Tibial nerve (tissue), 4 donors: ENCODE data around the gene WDR48. TPM values are rescaled to one million over a fixed set of nuclear protein-coding genes. Genes with fewer than 3 reads are reported as not detected.
A peak's percentile ranks its signal among the peaks of the same experiment; 100 is the strongest.

Experiments used
- DNase-seq, 2 donors: peaks; one replicate each; pipeline ENCODE4 v3.0.0-alpha.2; 2019; ENCODE audit warnings: low spot score in 2 of 2
- H3K27ac ChIP-seq, 4 donors: fragments of 200-600 bp; sonication (generic) in 3 of 4; one replicate each; pipeline ENCODE4 v1.5.1; 2017 to 2019; ENCODE audit warnings: mild to moderate bottlenecking in 1 of 4
- H3K27me3 ChIP-seq, 2 donors: fragments of 200-600 bp; sonication (generic) in 1 of 2; one replicate each; pipeline versions ENCODE4 v1.5.1 to v1.6.0; 2017 to 2019
- H3K36me3 ChIP-seq, 3 donors: fragments of 200-600 bp; sonication (generic); one replicate each; pipeline ENCODE4 v1.5.1; 2018 to 2019
- H3K4me1 ChIP-seq, 4 donors: fragments of 200-600 bp; sonication (generic) in 3 of 4; one replicate each; pipeline ENCODE4 v1.5.1; 2017 to 2019
- H3K4me3 ChIP-seq, 4 donors: fragments of 200-600 bp; sonication (generic) in 3 of 4; one replicate each; pipeline ENCODE4 v1.5.1; 2017 to 2019; ENCODE audit warnings: mild to moderate bottlenecking in 1 of 4, moderate library complexity in 1 of 4
- H3K9me3 ChIP-seq, 4 donors: fragments of 200-600 bp; sonication (generic) in 3 of 4; one replicate each; pipeline ENCODE4 v1.5.1; 2017 to 2019
- CTCF ChIP-seq, 5 experiments: fragments of 200-600 bp in 3 of 5; fragments of 450-650 bp in 2 of 5; sonication (generic) in 3 of 5; IDR thresholded peaks; one replicate each; pipeline ENCODE4 v1.5.1; 2016 to 2019; ENCODE audit warnings: antibody characterized with exemption in 5 of 5, mild to moderate bottlenecking in 3 of 5, moderate library complexity in 2 of 5
- EP300 ChIP-seq, 2 donors: sonication (generic); formaldehyde crosslinking; IDR thresholded peaks; one replicate each; pipeline ENCODE4 v1.6.1; 2017; ENCODE audit warnings: antibody characterized with exemption in 2 of 2, mild to moderate bottlenecking in 1 of 2
- POLR2A ChIP-seq, 2 donors: fragments of 450-650 bp; IDR thresholded peaks; one replicate each; pipeline ENCODE4 v1.6.1; 2017; ENCODE audit warnings: antibody characterized with exemption in 2 of 2, mild to moderate bottlenecking in 2 of 2, moderate library complexity in 2 of 2
- WGBS, 2 donors: methylation state at CpG; one replicate each; pipeline ENCODE4 v1.1.5; 2018; 5-methylcytosine and 5-hydroxymethylcytosine counted together
- total RNA-seq, 4 donors: library from RNA; depleted of rRNA; stranded (reverse); fragments of >200 nt; gene quantifications; one replicate each; pipeline ENCODE4 v1.1.0, GENCODE V29; 2016

The WDR48 gene
- total RNA-seq, 4 donors from 2014 or later = 25.2 to 42.6 (median 36.5) TPM

GRCh38 chr3:39103324-39103693 lies 51.5 kb downstream of the WDR48 start:
- H3K27ac ChIP-seq = peak overlapping the region in 1 of 4 donors; percentile 99
- H3K9me3 ChIP-seq = no peaks in the 10 kb centered on the region
- peaks cover 0 to 61% (median 26%) of the 10 kb centered on the region in 4 donors for H3K4me1 ChIP-seq
- no peak for DNase-seq
- H3K36me3 ChIP-seq = peaks cover 0 to 39% (median 0%) of the 10 kb centered on the region in 3 donors
- no peak overlapping the region for H3K4me3 ChIP-seq
- TF ChIP-seq CTCF (IDR thresholded peaks at IDR 0.05) = no peak
- no peak for TF ChIP-seq EP300 (IDR thresholded peaks at IDR 0.05)
- no peak for TF ChIP-seq POLR2A (IDR thresholded peaks at IDR 0.05)
- H3K27me3 ChIP-seq = no peaks in the 10 kb centered on the region
- 73 to 80% methylated on average over 4 of the region's 4 CpGs for WGBS, 2 donors

- Histone ChIP-seq H3K4me1 (peaks cover 0 to 67% (median 29%) of the 10 kb centered on the region in 4 donors), H3K4me3 (no peak overlapping the region), H3K36me3 (peaks cover 0 to 32% (median 0%) of the 10 kb centered on the region in 3 donors), H3K27me3 (no peaks in the 10 kb centered on the region), H3K9me3 (no peaks in the 10 kb centered on the region), H3K27ac (peak overlapping the region in 2 of 4 donors; percentile 46 to 99)
- no peak for DNase-seq
- TF ChIP-seq CTCF (IDR thresholded peaks at IDR 0.05) (no peak), POLR2A (IDR thresholded peaks at IDR 0.05) (no peak), EP300 (IDR thresholded peaks at IDR 0.05) (no peak)
- 59 to 69% methylated on average over 6 of the region's 6 CpGs for WGBS, 2 donors
These were observed 52.2 kb downstream of the WDR48 start for GRCh38 chr3:39103791-39104552.

- Histone ChIP-seq H3K9me3 (no peaks in the 10 kb centered on the region), H3K4me3 (peak overlapping the region in 1 of 4 donors; percentile 82), H3K36me3 (peaks cover 0 to 23% (median 0%) of the 10 kb centered on the region in 3 donors), H3K27ac (peak overlapping the region in 1 of 4 donors; percentile 99), H3K27me3 (no peaks in the 10 kb centered on the region), H3K4me1 (peaks cover 0 to 67% (median 30%) of the 10 kb centered on the region in 4 donors)
- DNase-seq = no peak
- no peak for TF ChIP-seq CTCF (IDR thresholded peaks at IDR 0.05)
- TF ChIP-seq EP300 (IDR thresholded peaks at IDR 0.05) = no peak
- no peak for TF ChIP-seq POLR2A (IDR thresholded peaks at IDR 0.05)
- 86 to 87% methylated on average over 6 to 7 of the region's 7 CpGs for WGBS, 2 donors
These were observed 53.3 kb downstream of the WDR48 start for GRCh38 chr3:39104961-39105686.

GRCh38 chr3:39105687-39106063 lies 53.9 kb downstream of the WDR48 start:
- no peaks in the 10 kb centered on the region for H3K27me3 ChIP-seq
- peaks cover 0 to 23% (median 0%) of the 10 kb centered on the region in 3 donors for H3K36me3 ChIP-seq
- peaks cover 0 to 67% (median 30%) of the 10 kb centered on the region in 4 donors for H3K4me1 ChIP-seq
- peak overlapping the region in 3 of 4 donors; percentile 96 to 99 (median 97) for H3K27ac ChIP-seq
- 68 to 76% methylated on average over 3 of the region's 3 CpGs for WGBS, 2 donors
- TF ChIP-seq POLR2A (IDR thresholded peaks at IDR 0.05) (no peak), EP300 (IDR thresholded peaks at IDR 0.05) (no peak), CTCF (IDR thresholded peaks at IDR 0.05) (no peak)
- DNase-seq = no peak
- H3K4me3 ChIP-seq = peak overlapping the region in 1 of 4 donors; percentile 82
- no peaks in the 10 kb centered on the region for H3K9me3 ChIP-seq
